Esophagus muscularis mucosa (tissue), 3 donors: ENCODE measurements around the gene RUNX3.

Experiments
- CTCF ChIP-seq, 3 experiments: fragments of 200-600 bp in 2 of 3; fragments of 450-650 bp in 1 of 3; sonication (generic) in 2 of 3; IDR thresholded peaks; one replicate each; pipeline ENCODE4 v1.5.1; 2017 to 2019; ENCODE audit warnings: antibody characterized with exemption in 3 of 3, mild to moderate bottlenecking in 2 of 3, moderate library complexity in 1 of 3
- EP300 ChIP-seq: sonication (generic); formaldehyde crosslinking; IDR thresholded peaks from one replicate; pipeline ENCODE4 v1.6.1; 2017; ENCODE audit warnings: antibody characterized with exemption

DNA sequence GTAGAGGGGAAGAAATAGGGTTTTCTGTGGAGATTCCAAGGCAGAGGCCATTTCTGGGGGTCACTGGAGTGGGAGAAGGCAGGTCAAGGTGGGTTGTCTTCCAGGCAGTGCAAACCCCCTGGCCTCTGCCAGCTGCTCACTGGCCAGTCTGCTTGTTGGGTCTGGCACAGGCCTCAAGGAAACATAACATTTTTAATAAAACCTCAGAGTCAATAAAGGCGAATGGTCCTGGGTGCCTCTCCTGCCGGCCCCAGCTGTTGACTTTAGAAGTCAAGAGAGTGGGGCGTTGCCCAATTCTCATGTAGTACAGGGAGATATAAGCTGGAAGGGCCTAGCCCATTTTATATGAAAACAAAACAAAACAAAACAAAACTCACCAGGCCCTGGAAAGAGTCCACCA, 36.6 kb downstream of the RUNX3 start:
- no peak for TF ChIP-seq CTCF (IDR thresholded peaks at IDR 0.05)
- TF ChIP-seq EP300 = no peak
